ENCODE measurements around the gene EPS15. TPM values are rescaled to one million over a fixed set of nuclear protein-coding genes. Genes with fewer than 3 reads are reported as not detected.

EPS15 gene
- total and polyA plus RNA-seq, 10 of the 15 experiments (the other 5 are each of a cell fraction or from before 2014, with no cell fraction given), result 24.7 to 87.8 (median 56.3) TPM

DNA sequence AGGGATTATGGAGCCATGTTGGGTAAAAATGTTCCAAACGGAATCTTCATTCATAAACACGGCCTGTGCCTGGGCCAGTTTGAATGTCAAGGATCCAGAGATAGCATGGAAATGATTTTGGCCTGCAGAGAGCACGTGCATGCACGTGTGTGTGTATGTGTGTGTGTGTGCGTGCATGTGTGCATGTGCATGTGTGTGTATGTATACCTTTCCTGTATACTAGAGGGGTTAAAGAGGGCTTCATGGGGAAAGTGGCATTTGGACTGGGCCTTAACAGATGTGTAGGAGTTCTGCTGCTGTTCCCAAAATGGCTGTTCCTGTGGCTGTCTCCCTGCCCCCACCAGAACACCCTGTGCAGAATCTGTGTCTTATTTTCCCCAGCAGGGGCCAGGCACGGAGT lies 210.4 kb downstream of the EPS15 start:
- H3K4me2 ChIP-seq (ENCODE audit: control insufficient read depth, insufficient read depth), result no peak overlapping the region
- no peak for ATAC-seq
- no peaks in the 10 kb centered on the region for H3K9me3 ChIP-seq (replicated peaks; ENCODE audit: control insufficient read depth, insufficient read depth, low read length)
- H4K20me1 ChIP-seq (ENCODE audit: control insufficient read depth, insufficient read depth), result no peaks in the 10 kb centered on the region
- H3K36me3 ChIP-seq (ENCODE audit: control insufficient read depth in 2 of 2, insufficient read depth in 2 of 2, low read length in 1 of 2), result no peaks in the 10 kb centered on the region
- DNase-seq (ENCODE audit: low read depth, low spot score), result no peak
- ChIA-PET POLR2A (interaction anchor here (0.6 kb wide), 1 partner anchor 1078 kb away, joined by 4 read pairs; no protein-coding TSS in a partner anchor), CTCF (interaction anchor here (1.6 kb wide), 1 partner anchor 11 kb away, joined by 3 read pairs; no protein-coding TSS in a partner anchor), SMC1A (ENCODE audit: uncharacterized antibody, unreplicated experiment) (interaction anchor here (0.7 kb wide), 1 partner anchor 10 kb away, joined by 3 read pairs; no protein-coding TSS in a partner anchor), RAD21 (ENCODE audit: unreplicated experiment) (no interaction called here)
- no peak overlapping the region for H3K9ac ChIP-seq (ENCODE audit: control insufficient read depth, insufficient read depth, low read length)
- no peak overlapping the region for H2AFZ ChIP-seq (ENCODE audit: control insufficient read depth, low read depth, low read length)
- H3K4me1 ChIP-seq (ENCODE audit: control insufficient read depth, insufficient read depth, low read length), result peaks cover 12% of the 10 kb centered on the region
- intact Hi-C loops (cut with micrococcal nuclease; ENCODE audit: unreplicated experiment) (no loop called here), in situ Hi-C loops (cut with MboI) (no loop called here)
- WGBS (ENCODE audit: insufficient coverage, insufficient replicate concordance, low lambda C conversion rate, missing lambda C conversion rate), result 80% methylated on average over 6 of the region's 6 CpGs
- TF ChIP-seq STAT3 (IDR thresholded peaks at IDR 0.05; ENCODE audit: low read depth, low read length), result no peak
- no peak for TF ChIP-seq HDGF (IDR thresholded peaks at IDR 0.05)
- no peak for TF ChIP-seq CREM (IDR thresholded peaks at IDR 0.05; ENCODE audit: low read depth)
- TF ChIP-seq, protein P1, sequence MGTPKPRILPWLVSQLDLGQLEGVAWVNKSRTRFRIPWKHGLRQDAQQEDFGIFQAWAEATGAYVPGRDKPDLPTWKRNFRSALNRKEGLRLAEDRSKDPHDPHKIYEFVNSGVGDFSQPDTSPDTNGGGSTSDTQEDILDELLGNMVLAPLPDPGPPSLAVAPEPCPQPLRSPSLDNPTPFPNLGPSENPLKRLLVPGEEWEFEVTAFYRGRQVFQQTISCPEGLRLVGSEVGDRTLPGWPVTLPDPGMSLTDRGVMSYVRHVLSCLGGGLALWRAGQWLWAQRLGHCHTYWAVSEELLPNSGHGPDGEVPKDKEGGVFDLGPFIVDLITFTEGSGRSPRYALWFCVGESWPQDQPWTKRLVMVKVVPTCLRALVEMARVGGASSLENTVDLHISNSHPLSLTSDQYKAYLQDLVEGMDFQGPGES (IDR thresholded peaks at IDR 0.05), result no peak
- no peak for TF ChIP-seq RUNX3 (IDR thresholded peaks at IDR 0.05; ENCODE audit: low read length)
- no peak for TF ChIP-seq NFXL1 (IDR thresholded peaks at IDR 0.05; ENCODE audit: borderline replicate concordance)
- no peak for TF ChIP-seq PAX5 (IDR thresholded peaks at IDR 0.05; ENCODE audit: borderline replicate concordance, low read depth, low read length)
- TF ChIP-seq NFYA (IDR thresholded peaks at IDR 0.05; ENCODE audit: borderline replicate concordance, low read depth, low read length), result no peak
- TF ChIP-seq SP1 (IDR thresholded peaks at IDR 0.05; ENCODE audit: low read depth, low read length), result no peak
- TF ChIP-seq RCOR1 (conservative IDR thresholded peaks at IDR 0.05; ENCODE audit: low read depth, low read length), result no peak
- no peak overlapping the region for H3K27ac ChIP-seq (ENCODE audit: control insufficient read depth, insufficient read depth)
- no peaks in the 10 kb centered on the region for H3K27me3 ChIP-seq (replicated peaks in 1 of 2; ENCODE audit: control insufficient read depth in 2 of 2, insufficient read depth in 2 of 2, low read length in 1 of 2)
- no peak for FAIRE-seq
- H3K79me2 ChIP-seq (ENCODE audit: control insufficient read depth, insufficient read depth, low read length), result no peaks in the 10 kb centered on the region
- no peak overlapping the region for H3K4me3 ChIP-seq
- no TSS peak for BruUV-seq (replicated peaks)
